BE2C (cell line): Measurements from ENCODE around the gene DIPK1B.

Experiments used
- DNase-seq: peaks from one replicate; pipeline ENCODE4 v3.0.0-alpha.2; 2020
- H3K27me3 ChIP-seq: fragments of 250-450 bp; sonication (Bioruptor Pico); 2 replicates; pipeline ENCODE4 v1.5.1; 2020; ENCODE audit warnings: mild to moderate bottlenecking
- H3K36me3 ChIP-seq: fragments of 250-450 bp; sonication (Bioruptor Pico); 2 replicates; pipeline ENCODE4 v1.5.1; 2020; ENCODE audit warnings: mild to moderate bottlenecking
- H3K4me1 ChIP-seq: fragments of 250-450 bp; sonication (Bioruptor Pico); 2 replicates; pipeline ENCODE4 v1.5.1; 2020
- H3K4me3 ChIP-seq: 2 replicates; pipeline ENCODE4 v1.5.1; 2011; ENCODE audit warnings: low read depth, low read length
- H3K9me3 ChIP-seq: fragments of 250-450 bp; sonication (Bioruptor Pico); 2 replicates; pipeline ENCODE4 v1.5.1; 2020
- TF ChIP-seq, protein P1 (sequence below): IDR thresholded peaks from 2 replicates; pipeline ENCODE4 v1.5.1; 2012; ENCODE audit warnings: mild to moderate bottlenecking, low read depth, low read length

The DIPK1B gene

DNA sequence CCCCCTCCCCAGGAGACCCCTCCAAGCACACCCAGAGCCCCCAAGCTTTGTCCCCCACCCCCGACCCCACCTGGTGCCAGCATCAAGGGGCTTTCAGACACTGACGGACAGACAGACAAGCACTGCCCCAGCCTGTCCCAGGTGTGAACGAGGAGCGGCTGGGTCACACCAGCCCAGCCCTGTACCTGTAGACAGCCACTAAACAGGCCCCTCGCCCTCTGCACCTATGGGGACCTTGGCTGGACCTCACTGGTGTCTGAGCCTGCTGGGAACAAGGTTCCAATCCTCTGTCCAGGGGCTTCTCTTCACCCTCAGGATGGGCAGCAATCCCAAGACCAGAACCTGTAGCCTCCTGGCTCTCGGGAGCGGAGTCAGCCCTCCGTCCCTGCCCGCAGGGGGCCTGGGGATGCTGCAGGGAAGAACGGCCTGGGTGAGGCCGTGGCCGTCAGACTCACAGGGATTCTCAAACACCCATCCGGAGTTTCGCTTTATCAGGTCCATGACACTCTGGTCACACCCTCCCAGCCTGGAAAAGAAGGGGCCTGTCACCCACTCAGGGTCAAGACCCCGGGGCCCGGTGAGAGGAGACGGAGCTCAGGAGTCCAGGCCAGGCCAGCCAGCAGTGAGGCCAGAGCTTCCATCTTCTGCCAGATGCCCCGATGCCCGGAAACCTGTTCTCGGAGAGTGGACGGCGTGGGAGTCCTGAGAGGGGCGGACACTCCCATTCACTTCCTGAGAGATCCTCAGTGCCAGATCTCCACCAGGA, 33.2 kb downstream of the DIPK1B start:
- Histone ChIP-seq H3K4me3 (no peak overlapping the region), H3K4me1 (peaks cover 7% of the 10 kb centered on the region; the same call in 1 of the 2 replicates), H3K36me3 (no peaks in the 10 kb centered on the region), H3K9me3 (no peaks in the 10 kb centered on the region), H3K27me3 (no peaks in the 10 kb centered on the region)
- TF ChIP-seq, protein P1, sequence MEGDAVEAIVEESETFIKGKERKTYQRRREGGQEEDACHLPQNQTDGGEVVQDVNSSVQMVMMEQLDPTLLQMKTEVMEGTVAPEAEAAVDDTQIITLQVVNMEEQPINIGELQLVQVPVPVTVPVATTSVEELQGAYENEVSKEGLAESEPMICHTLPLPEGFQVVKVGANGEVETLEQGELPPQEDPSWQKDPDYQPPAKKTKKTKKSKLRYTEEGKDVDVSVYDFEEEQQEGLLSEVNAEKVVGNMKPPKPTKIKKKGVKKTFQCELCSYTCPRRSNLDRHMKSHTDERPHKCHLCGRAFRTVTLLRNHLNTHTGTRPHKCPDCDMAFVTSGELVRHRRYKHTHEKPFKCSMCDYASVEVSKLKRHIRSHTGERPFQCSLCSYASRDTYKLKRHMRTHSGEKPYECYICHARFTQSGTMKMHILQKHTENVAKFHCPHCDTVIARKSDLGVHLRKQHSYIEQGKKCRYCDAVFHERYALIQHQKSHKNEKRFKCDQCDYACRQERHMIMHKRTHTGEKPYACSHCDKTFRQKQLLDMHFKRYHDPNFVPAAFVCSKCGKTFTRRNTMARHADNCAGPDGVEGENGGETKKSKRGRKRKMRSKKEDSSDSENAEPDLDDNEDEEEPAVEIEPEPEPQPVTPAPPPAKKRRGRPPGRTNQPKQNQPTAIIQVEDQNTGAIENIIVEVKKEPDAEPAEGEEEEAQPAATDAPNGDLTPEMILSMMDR, result no peak
- DNase-seq, result no peak

DNA sequence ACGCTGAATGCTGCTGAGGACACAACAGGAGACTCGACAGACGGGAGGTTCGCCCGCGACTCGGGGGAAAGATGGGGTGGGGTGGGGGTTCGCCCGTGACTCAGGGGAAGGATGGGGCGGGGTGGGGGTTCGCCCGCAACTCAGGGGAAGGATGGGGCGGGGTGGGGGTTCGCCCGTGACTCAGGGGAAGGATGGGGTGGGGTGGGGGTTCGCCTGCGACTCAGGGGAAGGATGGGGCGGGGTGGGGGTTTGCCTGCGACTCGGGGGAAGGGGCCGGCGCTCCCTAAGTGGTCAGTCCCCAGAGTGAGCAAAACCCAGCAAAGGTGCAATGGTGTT, 33.8 kb downstream of the DIPK1B start:
- Histone ChIP-seq H3K4me3 (no peak overlapping the region), H3K36me3 (no peaks in the 10 kb centered on the region), H3K4me1 (peaks cover 3% of the 10 kb centered on the region; the same call in 1 of the 2 replicates), H3K27me3 (no peaks in the 10 kb centered on the region), H3K9me3 (no peaks in the 10 kb centered on the region)
- no peak for DNase-seq
- TF ChIP-seq, protein P1, result no peak

DNA sequence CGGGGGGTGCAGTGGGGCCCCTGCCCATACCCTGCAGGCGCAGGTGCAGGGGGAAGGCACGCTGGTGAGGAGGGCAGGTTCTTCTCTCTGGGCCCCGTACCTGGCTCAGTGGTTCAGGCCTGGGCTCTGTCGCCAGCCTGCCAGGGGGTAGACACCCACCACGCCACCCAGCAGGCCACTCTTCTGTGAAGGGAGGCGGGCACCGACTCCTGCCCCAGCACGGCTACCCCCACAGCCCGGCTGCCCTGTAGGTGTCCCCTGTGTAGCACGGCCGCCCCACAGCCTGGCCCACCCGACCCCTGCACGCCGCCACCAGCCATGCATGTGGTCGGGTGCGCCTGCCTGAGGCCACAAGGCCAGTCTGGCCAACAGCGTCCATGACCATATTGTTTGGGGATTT, 34.2 kb downstream of the DIPK1B start:
- no peak for DNase-seq
- TF ChIP-seq, protein P1, result no peak
- H3K9me3 ChIP-seq, result no peaks in the 10 kb centered on the region
- no peak overlapping the region for H3K4me3 ChIP-seq
- no peaks in the 10 kb centered on the region for H3K36me3 ChIP-seq
- no peaks in the 10 kb centered on the region for H3K27me3 ChIP-seq
- H3K4me1 ChIP-seq, result no peaks in the 10 kb centered on the region

DNA sequence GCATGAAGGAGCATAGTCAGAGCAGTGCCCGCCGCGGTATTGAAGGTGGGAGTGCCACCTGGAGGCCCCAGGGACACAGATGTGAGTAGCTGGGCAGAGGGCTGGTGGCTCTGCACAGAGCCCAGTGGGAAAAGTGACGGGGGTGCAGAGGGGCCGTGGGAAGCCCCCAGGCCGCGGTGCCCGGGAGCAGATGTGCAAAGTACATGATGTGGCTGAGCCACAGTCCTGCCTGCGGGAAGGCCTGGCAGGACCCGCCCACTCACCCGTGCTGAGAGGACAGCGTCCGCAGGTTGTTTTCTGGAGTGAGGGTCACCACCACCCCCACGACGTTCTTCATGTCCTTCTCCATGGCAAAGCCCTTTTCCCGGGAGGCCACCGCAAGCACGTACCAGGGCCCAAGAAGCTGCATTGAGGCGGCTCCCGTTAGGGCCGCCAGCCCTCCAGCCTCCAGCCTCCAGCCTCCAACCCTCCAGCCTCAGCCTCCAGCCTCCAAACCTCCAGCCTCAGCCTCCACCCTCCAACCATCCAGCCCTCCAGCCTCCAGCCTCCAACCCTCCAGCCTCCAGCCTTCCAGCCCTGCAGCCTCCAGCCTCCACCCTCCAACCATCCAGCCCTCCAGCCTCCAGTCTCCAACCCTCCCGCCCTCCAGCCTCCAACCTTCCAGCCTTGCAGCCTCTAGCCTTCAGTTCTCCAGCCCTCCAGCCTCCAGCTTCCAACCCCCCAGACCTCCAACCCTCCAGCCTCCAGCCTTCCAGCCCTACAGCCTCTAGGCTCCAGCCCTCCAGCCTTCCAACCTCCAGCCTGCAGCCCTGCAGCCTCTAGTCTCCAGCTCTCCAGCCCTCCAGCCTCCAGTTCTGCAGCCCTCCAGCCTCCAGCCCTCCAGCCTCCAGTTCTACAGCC, 35.0 kb downstream of the DIPK1B start:
- peak; percentile 21 for DNase-seq
- no peaks in the 10 kb centered on the region; the same call in 1 of the 2 replicates for H3K9me3 ChIP-seq

DNA sequence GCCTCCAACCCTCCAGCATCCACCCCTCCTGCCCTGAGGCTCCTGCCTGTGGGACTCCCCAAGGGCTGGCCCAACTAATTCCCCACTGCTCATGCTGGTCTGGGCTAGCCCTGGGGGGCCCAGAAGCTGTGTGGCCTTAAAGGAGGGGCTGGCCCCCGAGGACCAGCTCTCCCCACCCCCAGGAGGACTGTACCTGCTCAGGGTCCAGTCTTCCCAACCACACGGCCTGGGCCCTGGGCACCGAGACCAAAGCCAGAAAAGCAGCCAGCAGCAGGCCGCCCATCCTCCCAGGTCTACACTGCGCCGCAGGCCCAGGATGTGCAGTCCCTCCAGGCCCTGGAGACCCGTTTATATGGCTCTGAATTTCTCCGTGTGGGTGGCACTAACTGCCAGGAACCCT, 35.8 kb downstream of the DIPK1B start, which contains the start of gene LCN6:
LCN6 (minus strand) TSS at position 325 of the 400 bp plus-strand sequence; CDS start at position 283, 42 bp downstream.
- no peaks in the 10 kb centered on the region for H3K4me1 ChIP-seq
- H3K9me3 ChIP-seq, result no peaks in the 10 kb centered on the region; the same call in 1 of the 2 replicates
- TF ChIP-seq, protein P1, result no peak
- no peaks in the 10 kb centered on the region for H3K27me3 ChIP-seq
- no peak within 1 kb of the TSS for H3K4me3 ChIP-seq
- H3K36me3 ChIP-seq, result no peaks in the 10 kb centered on the region
- no peak for DNase-seq

More for the DNA sequence above, 35.0 kb downstream of the DIPK1B start:
- H3K4me3 ChIP-seq, result no peak overlapping the region
- H3K27me3 ChIP-seq, result no peaks in the 10 kb centered on the region
- no peaks in the 10 kb centered on the region for H3K36me3 ChIP-seq
- TF ChIP-seq, protein P1, result no peak
- H3K4me1 ChIP-seq, result no peaks in the 10 kb centered on the region
